Measurements from ENCODE around the gene DCP1A. TPM values are rescaled to one million over a fixed set of nuclear protein-coding genes. Genes with fewer than 3 reads are reported as not detected.

DCP1A gene
- total and polyA plus RNA-seq, 2 of the 13 experiments (the other 11 are each of a cell fraction or from before 2014, with no cell fraction given) = 14.2 to 41.2 TPM

GRCh38 chr3:53269888-53270880 is 77.2 kb downstream of the DCP1A start (continued):
- TF ChIP-seq, protein P1, sequence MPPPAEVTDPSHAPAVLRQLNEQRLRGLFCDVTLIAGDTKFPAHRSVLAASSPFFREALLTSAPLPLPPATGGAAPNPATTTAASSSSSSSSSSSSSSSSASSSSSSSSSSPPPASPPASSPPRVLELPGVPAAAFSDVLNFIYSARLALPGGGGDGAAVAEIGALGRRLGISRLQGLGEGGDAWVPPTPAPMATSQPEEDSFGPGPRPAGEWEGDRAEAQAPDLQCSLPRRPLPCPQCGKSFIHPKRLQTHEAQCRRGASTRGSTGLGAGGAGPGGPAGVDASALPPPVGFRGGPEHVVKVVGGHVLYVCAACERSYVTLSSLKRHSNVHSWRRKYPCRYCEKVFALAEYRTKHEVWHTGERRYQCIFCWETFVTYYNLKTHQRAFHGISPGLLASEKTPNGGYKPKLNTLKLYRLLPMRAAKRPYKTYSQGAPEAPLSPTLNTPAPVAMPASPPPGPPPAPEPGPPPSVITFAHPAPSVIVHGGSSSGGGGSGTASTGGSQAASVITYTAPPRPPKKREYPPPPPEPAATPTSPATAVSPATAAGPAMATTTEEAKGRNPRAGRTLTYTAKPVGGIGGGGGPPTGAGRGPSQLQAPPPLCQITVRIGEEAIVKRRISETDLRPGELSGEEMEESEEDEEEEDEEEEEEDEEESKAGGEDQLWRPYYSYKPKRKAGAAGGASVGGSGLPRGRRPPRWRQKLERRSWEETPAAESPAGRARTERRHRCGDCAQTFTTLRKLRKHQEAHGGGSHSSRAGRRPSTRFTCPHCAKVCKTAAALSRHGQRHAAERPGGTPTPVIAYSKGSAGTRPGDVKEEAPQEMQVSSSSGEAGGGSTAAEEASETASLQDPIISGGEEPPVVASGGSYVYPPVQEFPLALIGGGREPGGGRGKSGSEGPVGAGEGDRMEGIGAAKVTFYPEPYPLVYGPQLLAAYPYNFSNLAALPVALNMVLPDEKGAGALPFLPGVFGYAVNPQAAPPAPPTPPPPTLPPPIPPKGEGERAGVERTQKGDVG (CRISPR knock-in tag; IDR thresholded peaks at IDR 0.05; ENCODE audit: borderline replicate concordance) = no peak
- TF ChIP-seq ARHGAP35 (CRISPR knock-in tag; IDR thresholded peaks at IDR 0.05; ENCODE audit: borderline replicate concordance) (no peak), KLF12 (CRISPR knock-in tag; IDR thresholded peaks at IDR 0.05; ENCODE audit: borderline replicate concordance) (no peak), RARG (CRISPR knock-in tag; IDR thresholded peaks at IDR 0.05; ENCODE audit: low read depth) (no peak), ZNF276 (CRISPR knock-in tag; IDR thresholded peaks at IDR 0.05; ENCODE audit: low read depth) (peak; percentile 47; the same call in 1 of the 2 replicates), ZNF207 (IDR thresholded peaks at IDR 0.05; ENCODE audit: borderline replicate concordance) (no peak), ZFP36L2 (CRISPR knock-in tag; IDR thresholded peaks at IDR 0.05) (no peak), CCDC6 (CRISPR knock-in tag; IDR thresholded peaks at IDR 0.05) (no peak), HMGXB3 (CRISPR knock-in tag; IDR thresholded peaks at IDR 0.05; ENCODE audit: borderline replicate concordance) (no peak), ZNF280B (CRISPR knock-in tag; IDR thresholded peaks at IDR 0.05; ENCODE audit: borderline replicate concordance) (0 out of 2 replicates have a peak, but pooled peaks have one; percentile 34), ZNF543 (CRISPR knock-in tag; IDR thresholded peaks at IDR 0.05) (no peak; the same call in 1 of the 2 replicates), ZNF773 (CRISPR knock-in tag; IDR thresholded peaks at IDR 0.05; ENCODE audit: borderline replicate concordance) (no peak), AGO1 (IDR thresholded peaks at IDR 0.05; ENCODE audit: low read depth, low read length, poor library complexity, severe bottlenecking) (no peak), ZNF383 (CRISPR knock-in tag; IDR thresholded peaks at IDR 0.05; ENCODE audit: borderline replicate concordance) (no peak), TBX3 (IDR thresholded peaks at IDR 0.05; ENCODE audit: borderline replicate concordance) (0 out of 2 replicates have a peak, but pooled peaks have one; percentile 18), KLF11 (CRISPR knock-in tag; IDR thresholded peaks at IDR 0.05) (no peak)
